Fibroblast of villous mesenchyme (primary cell): ENCODE data around the gene CREB1. TPM values are rescaled to one million over a fixed set of nuclear protein-coding genes. Genes with fewer than 3 reads are reported as not detected.

ENCODE experiments used
- DNase-seq: peaks from one replicate; pipeline ENCODE4 v3.0.0-alpha.2; 2010; ENCODE audit warnings: low read depth
- H3K4me3 ChIP-seq: 2 replicates; pipeline ENCODE4 v1.5.1; 2011; ENCODE audit warnings: low read depth, mild to moderate bottlenecking, low read length
- total RNA-seq: library from RNA; depleted of rRNA; stranded (reverse); fragments of >200 nt; gene quantifications from 2 replicates; pipeline ENCODE4 v1.2.3, GENCODE V29; 2012
- TF ChIP-seq, protein P1 (sequence below): IDR thresholded peaks from 2 replicates; pipeline ENCODE4 v1.5.1; 2012; ENCODE audit warnings: low read depth, mild to moderate bottlenecking, low read length; ENCODE audit not compliant: insufficient read depth

Gene CREB1
- total RNA-seq, 1 donor = 32.4 TPM

GRCh38 chr2:207619764-207620203 is 90.0 kb downstream of the CREB1 start:
- TF ChIP-seq, protein P1, sequence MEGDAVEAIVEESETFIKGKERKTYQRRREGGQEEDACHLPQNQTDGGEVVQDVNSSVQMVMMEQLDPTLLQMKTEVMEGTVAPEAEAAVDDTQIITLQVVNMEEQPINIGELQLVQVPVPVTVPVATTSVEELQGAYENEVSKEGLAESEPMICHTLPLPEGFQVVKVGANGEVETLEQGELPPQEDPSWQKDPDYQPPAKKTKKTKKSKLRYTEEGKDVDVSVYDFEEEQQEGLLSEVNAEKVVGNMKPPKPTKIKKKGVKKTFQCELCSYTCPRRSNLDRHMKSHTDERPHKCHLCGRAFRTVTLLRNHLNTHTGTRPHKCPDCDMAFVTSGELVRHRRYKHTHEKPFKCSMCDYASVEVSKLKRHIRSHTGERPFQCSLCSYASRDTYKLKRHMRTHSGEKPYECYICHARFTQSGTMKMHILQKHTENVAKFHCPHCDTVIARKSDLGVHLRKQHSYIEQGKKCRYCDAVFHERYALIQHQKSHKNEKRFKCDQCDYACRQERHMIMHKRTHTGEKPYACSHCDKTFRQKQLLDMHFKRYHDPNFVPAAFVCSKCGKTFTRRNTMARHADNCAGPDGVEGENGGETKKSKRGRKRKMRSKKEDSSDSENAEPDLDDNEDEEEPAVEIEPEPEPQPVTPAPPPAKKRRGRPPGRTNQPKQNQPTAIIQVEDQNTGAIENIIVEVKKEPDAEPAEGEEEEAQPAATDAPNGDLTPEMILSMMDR = no peak
- no peak for DNase-seq
- H3K4me3 ChIP-seq = no peak overlapping the region

DNA sequence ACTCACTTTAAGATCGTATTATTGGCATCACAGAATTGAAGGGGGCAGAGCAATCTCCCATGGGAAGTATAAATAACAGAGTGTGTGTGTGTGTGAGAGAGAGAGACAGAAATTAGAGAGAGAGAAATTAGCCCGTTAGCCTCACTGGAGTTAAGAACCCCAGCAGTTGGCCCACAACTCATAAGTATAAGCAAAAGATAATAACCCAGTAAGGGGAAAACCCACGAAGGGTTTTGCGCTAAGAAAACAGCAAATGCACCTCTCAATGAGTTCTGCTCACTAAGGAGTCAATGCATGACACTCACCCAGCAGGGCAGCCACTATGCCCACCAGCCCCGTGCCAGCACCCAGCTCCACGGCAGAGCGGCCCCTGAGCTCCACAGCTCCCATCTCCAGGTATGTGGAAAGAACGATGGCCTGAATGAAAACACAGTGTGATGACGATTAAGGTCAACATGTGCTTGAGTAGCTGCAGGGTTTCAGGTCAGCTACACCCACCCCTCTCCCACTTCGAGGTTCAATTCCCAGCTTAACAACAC is 91.8 kb downstream of the CREB1 start:
- TF ChIP-seq, protein P1 = no peak
- no peak overlapping the region for H3K4me3 ChIP-seq
- DNase-seq = no peak

DNA sequence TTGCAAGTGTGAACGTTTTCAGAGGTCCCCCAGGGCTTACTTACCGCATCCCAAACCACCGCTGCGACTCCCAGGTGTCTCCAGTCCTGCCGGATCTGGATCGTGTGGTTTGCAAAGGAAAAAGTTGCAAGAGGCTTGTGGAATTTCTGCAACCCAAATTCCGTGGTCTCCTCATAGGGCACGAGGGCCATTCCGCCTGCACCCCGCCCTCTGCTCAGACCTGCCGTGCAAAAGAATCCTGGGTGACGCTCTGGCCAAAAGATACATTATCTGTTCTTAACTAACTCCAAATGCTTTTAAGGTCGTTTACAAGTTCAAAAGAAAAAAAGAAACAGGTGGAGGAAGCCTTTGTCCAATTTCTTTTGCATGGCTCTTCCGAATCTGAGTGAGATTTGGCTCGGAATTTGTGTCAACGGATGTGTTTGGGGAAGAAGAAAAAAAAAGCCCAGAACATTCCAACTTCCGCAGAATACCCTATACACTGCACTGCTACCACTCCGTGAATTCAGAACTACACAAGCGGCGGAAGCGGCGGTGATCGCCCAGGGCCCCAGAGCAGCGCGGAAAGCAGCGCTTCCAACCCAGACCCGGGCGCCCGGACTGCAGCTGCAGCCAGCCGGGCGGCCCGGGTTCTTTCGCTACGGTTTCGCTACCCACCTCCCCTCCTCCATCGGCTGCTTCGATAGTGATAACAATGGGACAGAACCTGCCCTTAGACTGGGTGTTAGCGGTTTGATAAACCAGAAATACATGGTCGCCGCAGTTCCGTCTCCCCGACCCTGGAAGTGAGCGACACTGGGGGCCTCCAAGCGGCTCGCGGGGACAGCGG is 94.6 kb downstream of the CREB1 start:
- DNase-seq = peak; percentile 76
- H3K4me3 ChIP-seq = peak overlapping the region; percentile 79
- TF ChIP-seq, protein P1 = no peak

GRCh38 chr2:207625014-207625907 is 95.5 kb downstream of the CREB1 start, which contains the start of gene METTL21A:
TSS of gene METTL21A (minus strand) at chr2:207625394. CDS start at chr2:207624375, 1,019 bp downstream.
- H3K4me3 ChIP-seq = peak within 1 kb of the TSS; percentile 79
- DNase-seq = peak; percentile 90
- TF ChIP-seq, protein P1 = peak; percentile 41

GRCh38 chr2:207629553-207629952 is 99.8 kb downstream of the CREB1 start:
- TF ChIP-seq, protein P1 = no peak
- DNase-seq = no peak
- no peak overlapping the region for H3K4me3 ChIP-seq

- TF ChIP-seq, protein P1 = no peak
- no peak overlapping the region for H3K4me3 ChIP-seq
- DNase-seq = no peak
These were observed 100.7 kb downstream of the CREB1 start for GRCh38 chr2:207630491-207630890.
